ENCODE results near the gene VIP.

DNA sequence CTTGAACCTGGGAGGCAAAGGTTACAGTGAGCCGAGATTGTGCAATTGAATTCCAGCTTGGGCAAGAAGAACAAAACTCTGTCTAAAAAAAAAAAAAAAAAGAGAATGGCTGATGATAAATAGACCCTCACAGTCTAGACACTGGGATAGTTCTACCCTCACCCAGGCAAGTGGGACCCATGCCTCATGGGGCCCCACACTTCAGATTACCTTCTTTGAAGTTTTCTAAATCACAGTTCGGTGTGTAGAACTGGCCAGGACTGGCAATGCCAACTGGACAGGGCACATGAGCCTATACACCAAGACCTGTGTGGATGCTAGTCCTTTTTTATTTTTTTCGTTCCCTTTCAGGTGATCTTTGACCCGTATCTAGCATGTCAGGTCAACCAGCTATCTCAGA lies 24.3 kb upstream of the VIP start:
- TF ChIP-seq, protein P1, sequence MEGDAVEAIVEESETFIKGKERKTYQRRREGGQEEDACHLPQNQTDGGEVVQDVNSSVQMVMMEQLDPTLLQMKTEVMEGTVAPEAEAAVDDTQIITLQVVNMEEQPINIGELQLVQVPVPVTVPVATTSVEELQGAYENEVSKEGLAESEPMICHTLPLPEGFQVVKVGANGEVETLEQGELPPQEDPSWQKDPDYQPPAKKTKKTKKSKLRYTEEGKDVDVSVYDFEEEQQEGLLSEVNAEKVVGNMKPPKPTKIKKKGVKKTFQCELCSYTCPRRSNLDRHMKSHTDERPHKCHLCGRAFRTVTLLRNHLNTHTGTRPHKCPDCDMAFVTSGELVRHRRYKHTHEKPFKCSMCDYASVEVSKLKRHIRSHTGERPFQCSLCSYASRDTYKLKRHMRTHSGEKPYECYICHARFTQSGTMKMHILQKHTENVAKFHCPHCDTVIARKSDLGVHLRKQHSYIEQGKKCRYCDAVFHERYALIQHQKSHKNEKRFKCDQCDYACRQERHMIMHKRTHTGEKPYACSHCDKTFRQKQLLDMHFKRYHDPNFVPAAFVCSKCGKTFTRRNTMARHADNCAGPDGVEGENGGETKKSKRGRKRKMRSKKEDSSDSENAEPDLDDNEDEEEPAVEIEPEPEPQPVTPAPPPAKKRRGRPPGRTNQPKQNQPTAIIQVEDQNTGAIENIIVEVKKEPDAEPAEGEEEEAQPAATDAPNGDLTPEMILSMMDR (IDR thresholded peaks at IDR 0.05; ENCODE audit: low read depth, low read length, poor library complexity, severe bottlenecking): no peak
- TF ChIP-seq EZH2phosphoT487 (IDR thresholded peaks at IDR 0.05; ENCODE audit: borderline replicate concordance, low read length): no peak

All from DOHH2 (cell line).